Keratinocyte (primary cell): Measurements from ENCODE around the gene SLC12A5. TPM values are rescaled to one million over a fixed set of nuclear protein-coding genes. Genes with fewer than 3 reads are reported as not detected.

Source experiments
- DNase-seq: peaks from one replicate; pipeline ENCODE4 v3.0.0-alpha.2; 2011; ENCODE audit warnings: low read depth, missing footprints, low spot score
- FAIRE-seq: peaks from 2 replicates; lab custom pipeline; 2011; peaks lifted over from hg19 to GRCh38; lab: Jason Lieb, UNC
- H2AFZ ChIP-seq: 2 replicates; pipeline ENCODE4 v1.6.0; 2012; ENCODE audit warnings: low read length, control low read depth, inconsistent platforms; ENCODE audit not compliant: control insufficient read depth
- H3K27ac ChIP-seq: 2 replicates; pipeline ENCODE4 v1.5.1; 2011; ENCODE audit warnings: low read length; ENCODE audit not compliant: control insufficient read depth, insufficient read depth
- H3K27me3 ChIP-seq: 3 replicates; pipeline ENCODE4 v1.6.0; 2011; ENCODE audit warnings: low read length; ENCODE audit not compliant: control insufficient read depth, insufficient read depth; ENCODE audit errors: extremely low read depth
- H3K36me3 ChIP-seq, 2 experiments: 2 replicates in 1 of 2; 3 replicates in 1 of 2; pipeline ENCODE4 v1.5.1; 2011; ENCODE audit warnings: low read length in 2 of 2, mild to moderate bottlenecking in 1 of 2; ENCODE audit not compliant: control insufficient read depth in 2 of 2, insufficient read depth in 2 of 2; ENCODE audit errors: extremely low read depth in 1 of 2
- H3K4me1 ChIP-seq: 3 replicates; pipeline ENCODE4 v1.5.1; 2011; ENCODE audit warnings: low read length; ENCODE audit not compliant: control insufficient read depth, insufficient read depth; ENCODE audit errors: extremely low read depth
- H3K4me2 ChIP-seq: 3 replicates; pipeline ENCODE4 v1.6.0; 2011; ENCODE audit warnings: low read depth, low read length; ENCODE audit not compliant: control insufficient read depth, insufficient read depth; ENCODE audit errors: extremely low read depth
- H3K4me3 ChIP-seq, 3 experiments: fragments of 200-600 bp in 1 of 3; sonication (generic) in 1 of 3; 2 replicates in 2 of 3; 3 replicates in 1 of 3; pipeline ENCODE4 v1.5.1; 2011 to 2016; ENCODE audit warnings: low read length in 3 of 3, mild to moderate bottlenecking in 3 of 3, control low read depth in 2 of 3, inconsistent platforms in 1 of 3, low read depth in 1 of 3, mixed read lengths in 1 of 3, mixed run types in 1 of 3, moderate library complexity in 1 of 3; ENCODE audit not compliant: control insufficient read depth in 2 of 3, insufficient read depth in 2 of 3; ENCODE audit errors: extremely low read depth in 1 of 3
- H3K79me2 ChIP-seq: 2 replicates; pipeline ENCODE4 v1.6.0; 2012; ENCODE audit warnings: low read length; ENCODE audit not compliant: control insufficient read depth, insufficient read depth
- H3K9ac ChIP-seq: 3 replicates; pipeline ENCODE4 v1.6.0; 2011; ENCODE audit warnings: low read length; ENCODE audit not compliant: control insufficient read depth, insufficient read depth; ENCODE audit errors: extremely low read depth
- H3K9me1 ChIP-seq: 3 replicates; pipeline ENCODE4 v1.6.0; 2011; ENCODE audit warnings: low read length; ENCODE audit not compliant: control insufficient read depth, insufficient read depth; ENCODE audit errors: extremely low read depth
- H3K9me3 ChIP-seq: 2 replicates; pipeline ENCODE4 v1.5.1; 2012; ENCODE audit warnings: low read depth, low read length; ENCODE audit not compliant: control insufficient read depth
- H4K20me1 ChIP-seq: 3 replicates; pipeline ENCODE4 v1.6.0; 2011; ENCODE audit warnings: low read length; ENCODE audit not compliant: control insufficient read depth, insufficient read depth; ENCODE audit errors: extremely low read depth
- EZH2 ChIP-seq: IDR thresholded peaks from one replicate; pipeline ENCODE4 v1.6.1; 2012; ENCODE audit warnings: inconsistent platforms, mild to moderate bottlenecking, low read length, moderate library complexity
- dilution Hi-C: fragments of 300-500 bp; cut with MboI; formaldehyde crosslinking; loops from one replicate; pipeline ENCODE4 v1.7.0; 2020; ENCODE audit warnings: low sequenced_read_pairs; ENCODE audit not compliant: extremely low pct_ligation_motif_present
- polyA plus RNA-seq, 5 experiments: library from polyadenylated mRNA; depleted of rRNA in 3 of 5; stranded (reverse) in 3 of 5; stranded (forward) in 1 of 5; unstranded in 1 of 5; fragments of >200 nt; gene quantifications; 1 replicate in 1 of 5; 2 replicates in 3 of 5; 3 replicates in 1 of 5; pipeline versions ENCODE4 v1.2.1 to v1.2.3, GENCODE V29; 2011 to 2012; ENCODE audit warnings: missing spikeins in 2 of 5, low read depth in 1 of 5, low replicate concordance in 1 of 5
- TF ChIP-seq, protein P1 (sequence below), 3 experiments: IDR thresholded peaks in 1 of 3; conservative IDR thresholded peaks in 1 of 3; optimal IDR thresholded peaks in 1 of 3; 2 replicates in 2 of 3; 3 replicates in 1 of 3; pipeline versions ENCODE3 to v1.5.1; 2011; ENCODE audit warnings: low read length in 3 of 3, mild to moderate bottlenecking in 3 of 3, moderate library complexity in 2 of 3, control low read depth in 1 of 3, inconsistent platforms in 1 of 3; ENCODE audit not compliant: insufficient read depth in 2 of 3; ENCODE audit errors: extremely low read depth in 1 of 3

SLC12A5 gene
- polyA plus RNA-seq, 1 donor (not counting 4 experiments of a cell fraction or from before 2014, with no cell fraction given): not detected

DNA sequence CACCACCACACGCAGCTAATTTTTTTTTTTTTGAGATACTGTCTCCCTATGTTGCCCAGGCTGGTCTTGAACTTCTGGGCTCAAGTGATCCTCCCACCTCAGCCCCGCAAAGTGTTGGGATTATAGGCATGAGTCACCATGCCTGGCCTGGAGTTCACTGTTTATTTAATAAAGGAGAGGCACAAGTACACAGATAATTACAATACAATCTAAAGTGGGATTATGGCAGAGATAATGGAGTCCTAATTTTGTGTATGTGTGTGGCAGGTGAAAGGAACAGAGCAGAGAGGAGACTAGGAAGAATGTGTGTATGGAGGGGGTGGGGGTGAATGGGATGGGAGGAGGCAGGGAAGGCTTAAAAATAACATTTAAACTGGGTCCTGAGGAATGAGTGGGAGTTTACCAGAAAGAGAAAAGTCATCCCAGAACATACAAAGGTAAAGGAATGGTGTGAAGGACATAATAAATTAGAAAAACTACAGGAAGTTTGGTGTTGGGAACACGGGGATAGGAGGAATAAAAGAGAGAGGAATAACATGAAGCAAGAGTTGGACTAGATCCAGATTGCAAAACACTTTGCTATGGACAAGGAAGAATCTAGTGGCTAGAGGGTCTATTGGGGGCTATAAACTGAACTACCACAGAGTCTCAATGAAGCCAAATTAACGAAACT, 56.3 kb downstream of the SLC12A5 start:
- no peak for DNase-seq
- FAIRE-seq: no peak

GRCh38 chr20:46087161-46087560, 58.1 kb downstream of the SLC12A5 start:
- FAIRE-seq: no peak
- H3K36me3 ChIP-seq: no peaks in the 10 kb centered on the region
- H3K4me1 ChIP-seq: peaks cover 22% of the 10 kb centered on the region
- no peaks in the 10 kb centered on the region for H3K9me1 ChIP-seq
- H4K20me1 ChIP-seq: peaks cover 9% of the 10 kb centered on the region
- TF ChIP-seq, protein P1, sequence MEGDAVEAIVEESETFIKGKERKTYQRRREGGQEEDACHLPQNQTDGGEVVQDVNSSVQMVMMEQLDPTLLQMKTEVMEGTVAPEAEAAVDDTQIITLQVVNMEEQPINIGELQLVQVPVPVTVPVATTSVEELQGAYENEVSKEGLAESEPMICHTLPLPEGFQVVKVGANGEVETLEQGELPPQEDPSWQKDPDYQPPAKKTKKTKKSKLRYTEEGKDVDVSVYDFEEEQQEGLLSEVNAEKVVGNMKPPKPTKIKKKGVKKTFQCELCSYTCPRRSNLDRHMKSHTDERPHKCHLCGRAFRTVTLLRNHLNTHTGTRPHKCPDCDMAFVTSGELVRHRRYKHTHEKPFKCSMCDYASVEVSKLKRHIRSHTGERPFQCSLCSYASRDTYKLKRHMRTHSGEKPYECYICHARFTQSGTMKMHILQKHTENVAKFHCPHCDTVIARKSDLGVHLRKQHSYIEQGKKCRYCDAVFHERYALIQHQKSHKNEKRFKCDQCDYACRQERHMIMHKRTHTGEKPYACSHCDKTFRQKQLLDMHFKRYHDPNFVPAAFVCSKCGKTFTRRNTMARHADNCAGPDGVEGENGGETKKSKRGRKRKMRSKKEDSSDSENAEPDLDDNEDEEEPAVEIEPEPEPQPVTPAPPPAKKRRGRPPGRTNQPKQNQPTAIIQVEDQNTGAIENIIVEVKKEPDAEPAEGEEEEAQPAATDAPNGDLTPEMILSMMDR (optimal IDR thresholded peaks at IDR 0.05 in 1 of 3, IDR thresholded peaks at IDR 0.05 in 1 of 3, conservative IDR thresholded peaks at IDR 0.05 in 1 of 3; ENCODE audit: extremely low read depth in 1 of 3, insufficient read depth in 2 of 3, low read length in 3 of 3): peak in 2 of 3 experiments; percentile 12 to 32
- no peak for TF ChIP-seq EZH2
- no peak overlapping the region for H3K27ac ChIP-seq
- no peak overlapping the region for H2AFZ ChIP-seq
- H3K27me3 ChIP-seq: no peaks in the 10 kb centered on the region
- no peak overlapping the region for H3K4me3 ChIP-seq
- H3K9ac ChIP-seq: no peak overlapping the region
- no peaks in the 10 kb centered on the region for H3K9me3 ChIP-seq
- dilution Hi-C loops: no loop called here
- no peak for DNase-seq
- H3K79me2 ChIP-seq: peaks cover 71% of the 10 kb centered on the region
- H3K4me2 ChIP-seq: no peak overlapping the region

More for the DNA sequence above, 56.3 kb downstream of the SLC12A5 start:
- dilution Hi-C loops: no loop called here
- TF ChIP-seq EZH2: no peak
- TF ChIP-seq, protein P1 (optimal IDR thresholded peaks at IDR 0.05 in 1 of 3, IDR thresholded peaks at IDR 0.05 in 1 of 3, conservative IDR thresholded peaks at IDR 0.05 in 1 of 3; ENCODE audit: extremely low read depth in 1 of 3, insufficient read depth in 2 of 3, low read length in 3 of 3): no peak
- Histone ChIP-seq H3K9me1 (no peaks in the 10 kb centered on the region), H3K9ac (no peak overlapping the region), H3K27ac (no peak overlapping the region), H3K36me3 (no peaks in the 10 kb centered on the region), H3K9me3 (no peaks in the 10 kb centered on the region), H4K20me1 (peaks cover 10% of the 10 kb centered on the region), H3K4me2 (no peak overlapping the region), H2AFZ (no peak overlapping the region), H3K4me1 (peaks cover 21% of the 10 kb centered on the region), H3K4me3 (no peak overlapping the region), H3K27me3 (no peaks in the 10 kb centered on the region), H3K79me2 (peaks cover 88% of the 10 kb centered on the region)
